CD4-positive, alpha-beta T cell (primary cell): ENCODE measurements around the gene SPTBN5. TPM values are rescaled to one million over a fixed set of nuclear protein-coding genes. Genes with fewer than 3 reads are reported as not detected.

Experiments
- ATAC-seq: fragments of 200-7000 bp; cut with Tn5 transposase; one replicate; pipeline ENCODE4 v1.10.0; 2022; ENCODE audit warnings: mild to moderate bottlenecking; ENCODE audit not compliant: poor library complexity
- CTCF ChIA-PET: fragments of 350-600 bp; sonication (Branson Sonifier 250); formaldehyde crosslinking; loops from one replicate; lab custom pipeline; 2021; ENCODE audit warnings: antibody characterized with exemption, inconsistent platforms; lab: Charles Lee
- POLR2A ChIA-PET: fragments of 350-600 bp; sonication (Branson Sonifier 250); formaldehyde crosslinking; loops from one replicate; lab custom pipeline; 2021; ENCODE audit warnings: antibody characterized with exemption, inconsistent platforms; lab: Charles Lee
- DNase-seq, 14 experiments: peaks; one replicate each; pipeline ENCODE4 v3.0.0-alpha.2; 2013 to 2020; ENCODE audit warnings: mixed read lengths in 2 of 14
- H3K27ac ChIP-seq, 2 donors: one replicate each; pipeline versions ENCODE4 v1.5.1 to v1.7.0; 2013; ENCODE audit warnings: low read length in 2 of 2, low read depth in 1 of 2, mild to moderate bottlenecking in 1 of 2
- H3K27me3 ChIP-seq, 2 experiments: 1 replicate in 1 of 2; 2 replicates in 1 of 2; pipeline versions ENCODE4 v1.6.1 to v1.7.0; 2013; ENCODE audit warnings: low read length in 2 of 2, control low read depth in 1 of 2, mild to moderate bottlenecking in 1 of 2, moderate library complexity in 1 of 2; ENCODE audit not compliant: insufficient read depth in 2 of 2, control insufficient read depth in 1 of 2
- H3K36me3 ChIP-seq: one replicate; pipeline ENCODE4 v1.6.1; 2013; ENCODE audit warnings: low read length, control low read depth; ENCODE audit not compliant: insufficient read depth
- H3K4me1 ChIP-seq: one replicate; pipeline ENCODE4 v1.6.1; 2013; ENCODE audit warnings: low read length, control low read depth; ENCODE audit not compliant: insufficient read depth
- H3K4me3 ChIP-seq: one replicate; pipeline ENCODE4 v1.5.1; 2013; ENCODE audit warnings: mild to moderate bottlenecking, low read length, moderate library complexity
- H3K9me3 ChIP-seq, 2 experiments: 1 replicate in 1 of 2; 2 replicates in 1 of 2; pipeline versions ENCODE4 v1.6.1 to v1.7.0; 2013; ENCODE audit warnings: low read length in 2 of 2, mild to moderate bottlenecking in 2 of 2, control low read depth in 1 of 2, moderate library complexity in 1 of 2; ENCODE audit not compliant: control insufficient read depth in 1 of 2, insufficient read depth in 1 of 2
- H3K27ac Mint-ChIP-seq: one replicate; pipeline ENCODE4 v1.8.0; 2020; ENCODE audit warnings: mixed read lengths
- H3K27me3 Mint-ChIP-seq: one replicate; pipeline ENCODE4 v1.8.0; 2021; ENCODE audit warnings: mixed read lengths
- H3K36me3 Mint-ChIP-seq: one replicate; pipeline ENCODE4 v1.8.0; 2021; ENCODE audit warnings: low read depth, mixed read lengths
- H3K4me1 Mint-ChIP-seq: one replicate; pipeline ENCODE4 v1.8.0; 2021; ENCODE audit warnings: low read depth, mixed read lengths
- H3K4me3 Mint-ChIP-seq: one replicate; pipeline ENCODE4 v1.8.0; 2020; ENCODE audit warnings: mild to moderate bottlenecking, mixed read lengths
- H3K9me3 Mint-ChIP-seq: one replicate; pipeline ENCODE4 v1.8.0; 2020; ENCODE audit warnings: mixed read lengths
- intact Hi-C, 2 experiments: fragments of 100-400 bp; cut with DNase I in 1 of 2; cut with micrococcal nuclease in 1 of 2; formaldehyde crosslinking; loops; one replicate each; pipeline versions ENCODE4 v1.15.1 to v1.9.0; 2023 to 2025; cut with DNase I, micrococcal nuclease
- total RNA-seq, 174 experiments: library from RNA in 2 of 174; stranded (reverse) in 2 of 174; gene quantifications; one replicate each; pipeline ENCODE4 v1.2.3 and lab custom pipeline; 2021 to 2026
- TF ChIP-seq, protein P1 (sequence below): fragments of 200-600 bp; IDR thresholded peaks from one replicate; pipeline ENCODE4 v1.8.0; 2022; ENCODE audit warnings: antibody characterized with exemption, mild to moderate bottlenecking

Gene SPTBN5
- total RNA-seq, 2 experiments from 2014 or later = 2.2 to 2.3 TPM

DNA sequence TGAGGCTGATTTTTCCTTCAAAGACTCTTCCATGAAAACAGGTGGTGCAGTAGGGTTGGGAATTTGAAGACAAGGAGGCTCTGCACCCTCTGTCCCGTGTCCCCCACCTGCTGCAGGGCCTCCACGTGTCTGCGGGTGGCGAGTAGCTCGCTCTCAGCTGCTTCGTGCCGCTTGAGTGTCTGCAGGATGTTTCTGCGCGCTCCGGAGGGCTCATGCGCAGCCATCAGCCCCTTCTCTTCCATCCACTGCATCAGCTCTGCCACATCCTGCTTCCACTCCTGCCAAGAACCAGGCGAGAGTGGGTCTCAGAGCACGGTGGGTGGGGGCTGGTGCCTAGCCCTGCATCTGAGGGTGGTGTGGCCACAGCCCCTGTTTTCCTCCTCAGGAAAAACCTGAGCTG, 17.8 kb downstream of the SPTBN5 start:
- peaks cover 6% of the 10 kb centered on the region for H3K27me3 Mint-ChIP-seq
- Histone ChIP-seq H3K4me1 (peaks cover 4% of the 10 kb centered on the region), H3K4me3 (no peak overlapping the region), H3K27me3 (no peaks in the 10 kb centered on the region), H3K9me3 (no peaks in the 10 kb centered on the region), H3K27ac (no peak overlapping the region), H3K36me3 (no peaks in the 10 kb centered on the region)
- TF ChIP-seq, protein P1, sequence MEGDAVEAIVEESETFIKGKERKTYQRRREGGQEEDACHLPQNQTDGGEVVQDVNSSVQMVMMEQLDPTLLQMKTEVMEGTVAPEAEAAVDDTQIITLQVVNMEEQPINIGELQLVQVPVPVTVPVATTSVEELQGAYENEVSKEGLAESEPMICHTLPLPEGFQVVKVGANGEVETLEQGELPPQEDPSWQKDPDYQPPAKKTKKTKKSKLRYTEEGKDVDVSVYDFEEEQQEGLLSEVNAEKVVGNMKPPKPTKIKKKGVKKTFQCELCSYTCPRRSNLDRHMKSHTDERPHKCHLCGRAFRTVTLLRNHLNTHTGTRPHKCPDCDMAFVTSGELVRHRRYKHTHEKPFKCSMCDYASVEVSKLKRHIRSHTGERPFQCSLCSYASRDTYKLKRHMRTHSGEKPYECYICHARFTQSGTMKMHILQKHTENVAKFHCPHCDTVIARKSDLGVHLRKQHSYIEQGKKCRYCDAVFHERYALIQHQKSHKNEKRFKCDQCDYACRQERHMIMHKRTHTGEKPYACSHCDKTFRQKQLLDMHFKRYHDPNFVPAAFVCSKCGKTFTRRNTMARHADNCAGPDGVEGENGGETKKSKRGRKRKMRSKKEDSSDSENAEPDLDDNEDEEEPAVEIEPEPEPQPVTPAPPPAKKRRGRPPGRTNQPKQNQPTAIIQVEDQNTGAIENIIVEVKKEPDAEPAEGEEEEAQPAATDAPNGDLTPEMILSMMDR = no peak
- no peaks in the 10 kb centered on the region for H3K36me3 Mint-ChIP-seq
- no peak for ATAC-seq
- no peak overlapping the region for H3K4me3 Mint-ChIP-seq
- H3K27ac Mint-ChIP-seq = no peak overlapping the region
- intact Hi-C loops = no loop called here
- POLR2A ChIA-PET = no interaction called here
- no peaks in the 10 kb centered on the region for H3K9me3 Mint-ChIP-seq
- CTCF ChIA-PET = no interaction called here
- H3K4me1 Mint-ChIP-seq = peaks cover 3% of the 10 kb centered on the region
- no peak for DNase-seq

DNA sequence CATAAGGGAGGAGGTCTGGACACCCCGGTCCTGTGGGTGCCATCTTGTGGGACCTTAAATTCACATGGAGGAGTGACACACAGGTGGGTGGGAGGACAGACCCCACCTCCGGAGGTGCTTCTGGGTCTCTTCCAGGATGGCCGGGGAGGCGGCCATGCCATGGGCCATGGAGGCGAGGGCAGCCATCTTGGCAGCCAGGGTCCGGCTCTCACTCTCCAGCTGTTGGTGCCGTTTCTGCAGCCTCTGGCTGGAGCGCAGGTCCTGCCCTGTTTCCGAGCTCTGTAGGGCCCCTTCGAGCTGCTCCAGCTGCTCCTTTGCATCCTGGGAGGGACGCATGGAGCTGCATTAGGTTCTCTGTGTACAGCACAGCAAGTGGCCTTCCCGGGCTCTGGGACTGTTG, 19.1 kb downstream of the SPTBN5 start:
- Mint-ChIP-seq H3K27me3 (no peaks in the 10 kb centered on the region), H3K4me1 (peaks cover 10% of the 10 kb centered on the region), H3K4me3 (no peak overlapping the region), H3K27ac (no peak overlapping the region), H3K36me3 (no peaks in the 10 kb centered on the region), H3K9me3 (no peaks in the 10 kb centered on the region)
- no peak for ATAC-seq
- no peaks in the 10 kb centered on the region for H3K9me3 ChIP-seq
- ChIA-PET CTCF (interaction anchor here (1.4 kb wide), 1 partner anchor 30 kb away, joined by 4 read pairs; no protein-coding TSS in a partner anchor), POLR2A (interaction anchor here (1.3 kb wide), 1 partner anchor 100 kb away, joined by 3 read pairs; the partner anchor contains the start of gene MAPKBP1)
- DNase-seq = no peak
- no peak overlapping the region for H3K27ac ChIP-seq
- no peak overlapping the region for H3K4me3 ChIP-seq
- H3K27me3 ChIP-seq = no peaks in the 10 kb centered on the region
- intact Hi-C loops = no loop called here
- TF ChIP-seq, protein P1 = no peak
- H3K36me3 ChIP-seq = no peaks in the 10 kb centered on the region
- H3K4me1 ChIP-seq = peaks cover 16% of the 10 kb centered on the region

DNA sequence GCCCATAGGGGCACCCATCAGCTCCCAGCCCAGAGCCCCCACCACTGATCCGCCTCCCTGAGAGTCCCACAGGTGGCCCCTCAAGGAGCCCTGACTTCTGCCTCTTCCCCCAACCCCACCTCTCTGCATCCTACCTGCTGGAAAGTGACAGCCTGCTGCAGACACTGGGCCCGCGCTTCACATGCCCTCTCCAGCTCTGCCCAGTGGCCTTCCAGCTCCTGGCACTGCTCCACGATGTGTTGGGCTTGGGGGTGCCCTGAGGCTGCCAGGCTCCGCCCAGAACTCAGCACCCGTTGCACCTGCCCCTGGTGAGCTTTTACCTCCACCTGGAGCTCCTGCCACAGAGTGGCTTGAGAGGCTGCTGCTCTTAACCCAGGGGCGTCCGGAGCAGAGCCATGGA, 20.1 kb downstream of the SPTBN5 start:
- H3K4me1 Mint-ChIP-seq = peaks cover 10% of the 10 kb centered on the region

More for the DNA sequence above, 20.1 kb downstream of the SPTBN5 start:
- Mint-ChIP-seq H3K4me3 (no peak overlapping the region), H3K27me3 (no peaks in the 10 kb centered on the region), H3K36me3 (no peaks in the 10 kb centered on the region), H3K9me3 (no peaks in the 10 kb centered on the region), H3K27ac (no peak overlapping the region)
- Histone ChIP-seq H3K27ac (no peak overlapping the region), H3K4me3 (no peak overlapping the region), H3K4me1 (peaks cover 16% of the 10 kb centered on the region), H3K36me3 (no peaks in the 10 kb centered on the region), H3K27me3 (no peaks in the 10 kb centered on the region), H3K9me3 (no peaks in the 10 kb centered on the region)
- no peak for DNase-seq
- ATAC-seq = no peak
- ChIA-PET CTCF (interaction anchor here (1.4 kb wide), 1 partner anchor 31 kb away, joined by 4 read pairs; no protein-coding TSS in a partner anchor), POLR2A (no interaction called here)
- TF ChIP-seq, protein P1 = no peak
- intact Hi-C loops = no loop called here
